Pancreas (tissue), 10 donors: ENCODE measurements around the gene PMFBP1. TPM values are rescaled to one million over a fixed set of nuclear protein-coding genes. Genes with fewer than 3 reads are reported as not detected.

Experiments used
- ATAC-seq, 4 donors: fragments of 200-7000 bp; cut with Tn5 transposase; one replicate each; pipeline versions ENCODE4 v1.8.0 to v1.9.1; 2020; ENCODE audit warnings: mild to moderate bottlenecking in 4 of 4, moderate library complexity in 4 of 4
- DNase-seq, 6 donors: peaks; one replicate each; pipeline ENCODE4 v3.0.0-alpha.2; 2020
- FAIRE-seq: peaks from 2 replicates; lab custom pipeline; 2012; peaks lifted over from hg19 to GRCh38; lab: Jason Lieb, UNC
- H3K27ac ChIP-seq, 4 donors: fragments of 200-600 bp; sonication (generic); 1 replicate in 3 of 4; 2 replicates in 1 of 4; pipeline versions ENCODE4 v1.5.0 to v1.8.0; 2020
- H3K27me3 ChIP-seq, 4 donors: fragments of 200-600 bp; one replicate each; pipeline ENCODE4 v1.8.0; 2021
- H3K36me3 ChIP-seq, 3 donors: fragments of 200-600 bp; sonication (generic) in 1 of 3; one replicate each; pipeline versions ENCODE4 v1.5.0 to v1.8.0; 2020 to 2021
- H3K4me1 ChIP-seq, 3 donors: fragments of 200-600 bp; one replicate each; pipeline ENCODE4 v1.8.0; 2021
- H3K4me3 ChIP-seq, 4 donors: fragments of 200-600 bp; sonication (generic) in 2 of 4; one replicate each; pipeline versions ENCODE4 v1.5.0 to v1.8.0; 2020 to 2021
- H3K9me3 ChIP-seq, 4 donors: fragments of 200-600 bp; one replicate each; pipeline ENCODE4 v1.8.0; 2021
- WGBS, 2 donors: extraction: QIAGEN DNeasy Blood & Tissue Kit; methylation state at CpG; one replicate each; pipeline ENCODE4 v1.1.7; 2013; 5-methylcytosine and 5-hydroxymethylcytosine counted together
- intact Hi-C, 3 donors: fragments of 100-400 bp; cut with DNase I; formaldehyde crosslinking; loops; one replicate each; pipeline versions ENCODE4 v1.11.1 to v1.14.2; 2022
- polyA plus RNA-seq, 2 donors: library from polyadenylated mRNA; stranded (reverse); fragments of 200-250 nt; gene quantifications; one replicate each; pipeline ENCODE4 v1.2.3, GENCODE V29; 2013
- total RNA-seq, 6 donors: library from RNA; stranded (reverse); fragmentation: NEBNext Ultra II Directional in 4 of 6; extraction: Animal tissue kit (Norgen Biotek cat#: 25700) in 4 of 6; gene quantifications; one replicate each; pipeline versions ENCODE4 v1.2.1 to v1.2.4, GENCODE V29; 2021 to 2023
- TF ChIP-seq, protein P1 (sequence below), 4 donors: fragments of 200-600 bp; sonication (generic) in 3 of 4; IDR thresholded peaks; one replicate each; pipeline versions ENCODE4 v1.5.0 to v1.8.0; 2021; ENCODE audit warnings: antibody characterized with exemption in 4 of 4
- donor health status: healthy with polysubstance abuse.
- donor health status: DM: no; HTN: no; CAD: no; lungs with moderate emphysema.
- donor health status: DM: no; HTN: no; CAD: no.
- donor health status: control.
- donor health status: control.
- donor health status: Bipolar disorder and iron deficiency.
- donor health status: DM: yes; HTN: yes; CAD: no.
- donor health status: DM: no; HTN: no; CAD: no.
- donor health status: DM: no; HTN: no; CAD: no.
- donor health status: DM: yes; HTN: yes; CAD: no.

Gene PMFBP1
- total and polyA plus RNA-seq, 8 donors = 1.8 to 6.6 (median 2.7) TPM

DNA sequence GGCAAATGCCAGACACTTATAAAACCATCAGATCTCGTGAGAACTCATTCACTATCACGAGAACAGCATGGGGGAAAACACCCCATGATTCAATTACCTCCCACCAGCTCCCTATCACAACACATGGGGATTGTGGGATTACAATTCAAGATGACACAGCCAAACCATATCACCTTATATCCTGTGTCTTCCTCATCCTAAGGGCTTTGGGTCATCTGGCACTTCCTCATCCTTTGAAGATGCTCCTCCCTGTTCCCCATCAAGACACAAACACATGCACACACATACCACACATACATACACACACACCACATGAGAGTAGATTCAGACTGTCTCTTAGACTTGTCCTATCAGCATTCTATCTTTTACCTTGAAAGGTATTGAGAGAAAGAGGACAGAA lies 2.8 kb upstream of the PMFBP1 start:
- no peak overlapping the region for H3K4me3 ChIP-seq
- no peaks in the 10 kb centered on the region for H3K36me3 ChIP-seq
- no peaks in the 10 kb centered on the region for H3K4me1 ChIP-seq
- TF ChIP-seq, protein P1, sequence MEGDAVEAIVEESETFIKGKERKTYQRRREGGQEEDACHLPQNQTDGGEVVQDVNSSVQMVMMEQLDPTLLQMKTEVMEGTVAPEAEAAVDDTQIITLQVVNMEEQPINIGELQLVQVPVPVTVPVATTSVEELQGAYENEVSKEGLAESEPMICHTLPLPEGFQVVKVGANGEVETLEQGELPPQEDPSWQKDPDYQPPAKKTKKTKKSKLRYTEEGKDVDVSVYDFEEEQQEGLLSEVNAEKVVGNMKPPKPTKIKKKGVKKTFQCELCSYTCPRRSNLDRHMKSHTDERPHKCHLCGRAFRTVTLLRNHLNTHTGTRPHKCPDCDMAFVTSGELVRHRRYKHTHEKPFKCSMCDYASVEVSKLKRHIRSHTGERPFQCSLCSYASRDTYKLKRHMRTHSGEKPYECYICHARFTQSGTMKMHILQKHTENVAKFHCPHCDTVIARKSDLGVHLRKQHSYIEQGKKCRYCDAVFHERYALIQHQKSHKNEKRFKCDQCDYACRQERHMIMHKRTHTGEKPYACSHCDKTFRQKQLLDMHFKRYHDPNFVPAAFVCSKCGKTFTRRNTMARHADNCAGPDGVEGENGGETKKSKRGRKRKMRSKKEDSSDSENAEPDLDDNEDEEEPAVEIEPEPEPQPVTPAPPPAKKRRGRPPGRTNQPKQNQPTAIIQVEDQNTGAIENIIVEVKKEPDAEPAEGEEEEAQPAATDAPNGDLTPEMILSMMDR (IDR thresholded peaks at IDR 0.05) = no peak
- no peak for DNase-seq
- no peaks in the 10 kb centered on the region for H3K27me3 ChIP-seq
- H3K27ac ChIP-seq = no peak overlapping the region
- WGBS, 2 donors = 86 to 100% methylated on average over 2 of the region's 2 CpGs
- ATAC-seq = no peak
- H3K9me3 ChIP-seq = no peaks in the 10 kb centered on the region
- intact Hi-C loops = no loop called here
- FAIRE-seq = no peak

DNA sequence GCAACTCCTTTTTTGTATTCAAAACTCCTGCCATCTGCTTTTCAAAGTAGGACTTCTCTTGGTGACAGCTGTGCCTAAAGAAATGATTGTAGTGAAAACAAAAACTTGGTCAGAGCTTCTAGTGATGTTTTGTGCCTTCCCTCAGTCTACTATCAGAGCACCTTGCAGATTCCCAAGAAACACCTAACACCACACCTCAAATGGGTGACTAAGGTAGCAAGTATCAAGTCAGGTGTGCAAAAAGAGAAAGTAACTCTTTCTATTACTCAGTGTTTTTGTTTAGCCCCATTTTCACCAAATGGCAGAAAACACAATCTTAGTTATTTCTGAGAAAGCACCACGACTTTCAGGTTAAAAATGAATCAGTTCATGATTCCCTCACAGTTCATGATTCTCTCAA lies 2.0 kb upstream of the PMFBP1 start:
- H3K27ac ChIP-seq = no peak overlapping the region
- no peak for FAIRE-seq
- ATAC-seq = no peak
- WGBS, 2 donors = 66 to 89% methylated on average over 1 of the region's 1 CpG
- TF ChIP-seq, protein P1 (IDR thresholded peaks at IDR 0.05) = no peak
- no peaks in the 10 kb centered on the region for H3K4me1 ChIP-seq
- intact Hi-C loops = no loop called here
- no peaks in the 10 kb centered on the region for H3K27me3 ChIP-seq
- H3K4me3 ChIP-seq = no peak overlapping the region
- DNase-seq = no peak
- H3K36me3 ChIP-seq = no peaks in the 10 kb centered on the region
- H3K9me3 ChIP-seq = no peaks in the 10 kb centered on the region

DNA sequence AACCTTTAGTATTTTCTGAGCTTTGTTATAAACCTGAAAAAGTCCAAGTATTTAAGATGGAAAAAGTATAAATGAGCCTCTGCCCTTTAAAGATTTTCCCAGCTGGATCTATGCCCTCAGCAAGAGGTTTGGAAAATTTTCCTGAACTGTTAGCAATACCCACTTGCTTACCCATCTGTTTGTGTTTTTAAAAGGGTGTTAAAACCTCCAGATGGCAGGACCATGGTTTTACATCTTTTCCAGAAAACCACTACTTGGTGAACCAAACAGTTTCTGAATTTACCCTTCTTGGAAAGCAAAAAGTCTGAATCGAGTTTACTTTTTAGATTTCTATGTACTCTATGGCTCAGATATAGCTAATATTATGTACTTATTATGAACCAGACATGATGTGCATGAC lies 719 bp downstream of the PMFBP1 start:
- Histone ChIP-seq H3K4me1 (no peaks in the 10 kb centered on the region), H3K27me3 (no peaks in the 10 kb centered on the region), H3K9me3 (no peaks in the 10 kb centered on the region), H3K27ac (no peak overlapping the region), H3K36me3 (no peaks in the 10 kb centered on the region), H3K4me3 (no peak overlapping the region)
- ATAC-seq = no peak
- 68 to 75% methylated on average over 1 of the region's 1 CpG for WGBS, 2 donors
- no peak for DNase-seq
- TF ChIP-seq, protein P1 (IDR thresholded peaks at IDR 0.05) = no peak
- no peak for FAIRE-seq
- intact Hi-C loops = no loop called here

DNA sequence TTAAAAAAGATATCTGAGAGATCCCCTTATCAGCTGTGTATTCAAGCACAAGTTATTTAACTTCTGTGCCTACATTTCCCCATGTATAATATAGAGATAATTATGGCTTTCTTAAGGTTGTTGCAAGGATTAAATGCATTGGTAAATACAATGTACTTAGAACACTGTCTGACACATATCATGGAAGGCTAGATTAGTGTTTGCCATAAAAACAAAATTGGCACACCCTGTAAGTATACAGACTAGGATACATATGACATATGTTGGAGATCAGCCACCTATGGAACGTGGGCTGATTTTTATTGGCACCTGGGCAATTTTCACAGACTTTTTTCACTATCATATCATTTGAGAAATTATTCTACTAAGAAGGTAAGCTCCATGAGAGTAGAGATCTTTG lies 2.2 kb downstream of the PMFBP1 start:
- Histone ChIP-seq H3K4me3 (no peak overlapping the region), H3K9me3 (no peaks in the 10 kb centered on the region), H3K4me1 (no peaks in the 10 kb centered on the region), H3K27ac (no peak overlapping the region), H3K36me3 (no peaks in the 10 kb centered on the region), H3K27me3 (no peaks in the 10 kb centered on the region)
- no peak for DNase-seq
- no peak for FAIRE-seq
- intact Hi-C loops = no loop called here
- no peak for ATAC-seq
- TF ChIP-seq, protein P1 (IDR thresholded peaks at IDR 0.05) = no peak
- WGBS, 2 donors = 46 to 64% methylated on average over 1 of the region's 1 CpG

DNA sequence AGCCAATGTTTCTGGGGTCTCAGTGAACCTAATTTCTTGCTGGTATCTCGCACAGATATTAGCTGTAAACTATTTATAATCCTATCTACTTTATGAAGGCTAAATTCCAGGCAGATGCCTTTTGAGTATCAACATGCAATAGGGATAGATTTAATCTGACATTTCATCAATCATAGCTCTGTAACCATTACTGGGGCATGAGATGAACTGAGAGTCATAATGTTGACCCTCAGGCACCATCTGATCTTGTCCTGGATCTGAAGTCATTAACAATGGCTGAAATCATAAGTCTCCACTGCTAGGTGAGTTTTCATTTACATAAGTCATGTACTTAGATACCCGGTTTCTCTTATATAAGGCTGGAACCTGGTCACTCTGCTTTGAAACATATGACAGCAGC lies 3.6 kb downstream of the PMFBP1 start:
- H3K36me3 ChIP-seq = no peaks in the 10 kb centered on the region

More for the DNA sequence above, 3.6 kb downstream of the PMFBP1 start:
- ATAC-seq (no peak), FAIRE-seq (no peak), DNase-seq (no peak)
- Histone ChIP-seq H3K4me3 (no peak overlapping the region), H3K9me3 (no peaks in the 10 kb centered on the region), H3K4me1 (no peaks in the 10 kb centered on the region), H3K27me3 (no peaks in the 10 kb centered on the region), H3K27ac (no peak overlapping the region)
- intact Hi-C loops = no loop called here
- TF ChIP-seq, protein P1 (IDR thresholded peaks at IDR 0.05) = no peak
- 77 to 86% methylated on average over 2 of the region's 2 CpGs for WGBS, 2 donors
